DND-41 (cell line): ENCODE data around the gene INTS3.

Experiments
- ATAC-seq: fragments of 200-7000 bp; cut with Tn5 transposase; 3 replicates; pipeline ENCODE4 v1.9.1; 2021; ENCODE audit warnings: low read depth; ENCODE audit not compliant: insufficient read depth
- DNase-seq: peaks from one replicate; pipeline ENCODE4 v3.0.0-alpha.2; 2020
- H2AFZ ChIP-seq: 2 replicates; pipeline ENCODE4 v1.6.0; 2012; ENCODE audit warnings: low read depth, low read length
- H3K27ac ChIP-seq: 2 replicates; pipeline ENCODE4 v1.5.1; 2012; ENCODE audit warnings: low read length, inconsistent platforms
- H3K27me3 ChIP-seq: fragments of 200-600 bp; sonication (generic); 2 replicates; pipeline ENCODE4 v1.6.0; 2012; ENCODE audit warnings: low read length, mild to moderate bottlenecking, inconsistent platforms; ENCODE audit not compliant: insufficient read depth, poor library complexity
- H3K36me3 ChIP-seq: 2 replicates; pipeline ENCODE4 v1.5.1; 2012; ENCODE audit warnings: low read length, inconsistent platforms; ENCODE audit not compliant: insufficient read depth
- H3K4me1 ChIP-seq: 2 replicates; pipeline ENCODE4 v1.5.1; 2012; ENCODE audit warnings: mild to moderate bottlenecking, low read length; ENCODE audit not compliant: insufficient read depth
- H3K4me2 ChIP-seq: 2 replicates; pipeline ENCODE4 v1.6.0; 2012; ENCODE audit warnings: mild to moderate bottlenecking, moderate library complexity, low read length, inconsistent platforms; ENCODE audit not compliant: insufficient read depth
- H3K4me3 ChIP-seq, 2 experiments: fragments of 200-600 bp in 1 of 2; shearing (Covaris generic) in 1 of 2; 2 replicates each; pipeline ENCODE4 v1.5.1; 2012 to 2016; ENCODE audit warnings: inconsistent platforms in 2 of 2, low read length in 2 of 2, mild to moderate bottlenecking in 2 of 2, low read depth in 1 of 2, moderate library complexity in 1 of 2
- H3K79me2 ChIP-seq: 2 replicates; pipeline ENCODE4 v1.6.0; 2012; ENCODE audit warnings: low read length, inconsistent platforms; ENCODE audit not compliant: insufficient read depth
- H3K9ac ChIP-seq: 2 replicates; pipeline ENCODE4 v1.6.0; 2012; ENCODE audit warnings: low read depth, mild to moderate bottlenecking, inconsistent platforms, low read length, moderate library complexity
- H3K9me3 ChIP-seq: 2 replicates; pipeline ENCODE4 v1.5.1; 2012; ENCODE audit warnings: low read length, moderate library complexity, mild to moderate bottlenecking, inconsistent platforms; ENCODE audit not compliant: insufficient read depth, severe bottlenecking
- H4K20me1 ChIP-seq: 2 replicates; pipeline ENCODE4 v1.6.0; 2012; ENCODE audit warnings: low read length; ENCODE audit not compliant: insufficient read depth
- CTCF ChIP-seq: IDR thresholded peaks from 2 replicates; pipeline ENCODE4 v1.5.1; 2012; ENCODE audit warnings: borderline replicate concordance, low read length, moderate library complexity, mild to moderate bottlenecking; ENCODE audit not compliant: poor library complexity, severe bottlenecking; ENCODE audit errors: extremely low read depth
- EZH2 ChIP-seq: IDR thresholded peaks from 3 replicates; pipeline ENCODE4 v1.6.1; 2012; ENCODE audit warnings: borderline replicate concordance, low read depth, mild to moderate bottlenecking, moderate library complexity, low read length, inconsistent platforms; ENCODE audit not compliant: severe bottlenecking

The INTS3 gene

GRCh38 chr1:153679337-153680119, 48.3 kb upstream of the INTS3 start:
- Histone ChIP-seq H2AFZ (no peak overlapping the region), H3K9ac (no peak overlapping the region), H3K4me2 (no peak overlapping the region), H3K27me3 (peaks cover 18% of the 10 kb centered on the region), H3K4me3 (no peak overlapping the region), H4K20me1 (no peaks in the 10 kb centered on the region), H3K36me3 (no peaks in the 10 kb centered on the region), H3K27ac (no peak overlapping the region), H3K4me1 (no peaks in the 10 kb centered on the region), H3K79me2 (no peaks in the 10 kb centered on the region), H3K9me3 (no peaks in the 10 kb centered on the region)
- ATAC-seq (no peak), DNase-seq (no peak)
- TF ChIP-seq CTCF (no peak), EZH2 (no peak)

GRCh38 chr1:153680120-153680403, 47.8 kb upstream of the INTS3 start:
- Histone ChIP-seq H3K27ac (no peak overlapping the region), H3K9me3 (no peaks in the 10 kb centered on the region), H3K9ac (no peak overlapping the region), H3K36me3 (no peaks in the 10 kb centered on the region), H3K4me2 (no peak overlapping the region), H3K79me2 (no peaks in the 10 kb centered on the region), H2AFZ (no peak overlapping the region), H3K4me3 (no peak overlapping the region), H3K27me3 (peaks cover 18% of the 10 kb centered on the region), H4K20me1 (no peaks in the 10 kb centered on the region), H3K4me1 (no peaks in the 10 kb centered on the region)
- DNase-seq (no peak), ATAC-seq (no peak)
- TF ChIP-seq EZH2 (no peak), CTCF (no peak)

DNA sequence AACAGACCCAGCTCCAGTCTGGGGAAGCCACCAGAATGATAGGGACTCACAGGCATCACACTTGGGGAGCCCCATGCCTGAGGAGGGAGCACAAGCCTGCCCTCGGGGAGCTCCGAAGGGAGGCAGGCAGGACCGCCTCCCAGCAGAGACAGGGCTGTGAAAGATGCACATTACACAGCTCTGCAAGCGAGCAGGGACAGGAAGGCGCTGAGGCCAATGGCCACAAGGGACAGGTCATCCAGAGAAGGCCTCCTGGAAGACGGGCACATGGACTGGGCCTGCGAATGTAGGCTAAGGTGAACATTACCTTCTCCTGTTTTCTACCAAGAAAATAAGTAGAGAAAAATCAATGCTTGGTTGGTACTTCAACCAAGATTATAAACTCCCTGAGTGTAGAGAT, 45.1 kb upstream of the INTS3 start:
- Histone ChIP-seq H3K9ac (no peak overlapping the region), H3K9me3 (no peaks in the 10 kb centered on the region), H3K27me3 (peaks cover 25% of the 10 kb centered on the region), H3K4me1 (no peaks in the 10 kb centered on the region), H3K79me2 (no peaks in the 10 kb centered on the region), H3K4me2 (no peak overlapping the region), H3K4me3 (no peak overlapping the region), H4K20me1 (no peaks in the 10 kb centered on the region), H3K36me3 (no peaks in the 10 kb centered on the region), H3K27ac (no peak overlapping the region), H2AFZ (no peak overlapping the region)
- TF ChIP-seq EZH2 (no peak), CTCF (no peak)
- DNase-seq: no peak
- no peak for ATAC-seq

DNA sequence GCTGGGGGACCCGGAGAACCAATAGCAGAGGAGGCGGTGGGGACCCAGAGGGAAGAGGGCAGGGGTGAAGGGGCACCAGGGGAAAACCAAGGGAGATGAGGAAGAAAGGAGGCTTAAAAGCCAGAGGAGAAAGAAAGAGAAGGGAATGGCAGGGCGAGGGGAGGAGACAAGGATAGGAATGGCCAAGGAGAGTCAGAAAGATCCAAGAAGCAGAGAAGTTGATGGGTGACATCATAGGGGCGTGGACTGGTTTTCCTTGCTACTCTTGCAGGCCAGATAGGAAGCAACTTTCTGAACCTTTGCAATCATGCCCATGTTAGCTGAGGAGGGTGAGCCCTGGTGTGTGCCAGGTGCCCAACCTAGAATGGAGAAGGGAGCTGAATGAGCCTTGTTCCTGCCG, 44.0 kb upstream of the INTS3 start:
- no peak overlapping the region for H2AFZ ChIP-seq
- TF ChIP-seq EZH2 (no peak), CTCF (no peak)
- no peak overlapping the region for H3K4me3 ChIP-seq
- no peak overlapping the region for H3K4me2 ChIP-seq
- no peaks in the 10 kb centered on the region for H3K36me3 ChIP-seq
- no peaks in the 10 kb centered on the region for H3K4me1 ChIP-seq
- DNase-seq (no peak), ATAC-seq (no peak)
- H3K79me2 ChIP-seq: no peaks in the 10 kb centered on the region
- H3K27me3 ChIP-seq: peaks cover 25% of the 10 kb centered on the region
- H4K20me1 ChIP-seq: no peaks in the 10 kb centered on the region
- H3K27ac ChIP-seq: no peak overlapping the region
- no peaks in the 10 kb centered on the region for H3K9me3 ChIP-seq
- H3K9ac ChIP-seq: no peak overlapping the region
